Right lung (tissue), 10 donors: ENCODE data around the gene NDUFAF2. TPM values are rescaled to one million over a fixed set of nuclear protein-coding genes. Genes with fewer than 3 reads are reported as not detected.

Experiments
- DNase-seq, 2 donors: peaks; one replicate each; pipeline ENCODE4 v3.0.0-alpha.2; 2013
- long read RNA-seq, 8 donors: transcript quantifications; one replicate each; lab custom pipeline, GENCODE V29; 2026
- polyA plus RNA-seq, 5 donors: library from polyadenylated mRNA; unstranded; fragments of 120-200 nt; gene quantifications; one replicate each; pipeline versions ENCODE4 v1.2.1 to v1.2.3, GENCODE V29; 2013; ENCODE audit warnings: inconsistent platforms in 1 of 5, low replicate concordance in 1 of 5; ENCODE audit not compliant: insufficient read length in 5 of 5, insufficient read depth in 1 of 5

Gene NDUFAF2, protein sequence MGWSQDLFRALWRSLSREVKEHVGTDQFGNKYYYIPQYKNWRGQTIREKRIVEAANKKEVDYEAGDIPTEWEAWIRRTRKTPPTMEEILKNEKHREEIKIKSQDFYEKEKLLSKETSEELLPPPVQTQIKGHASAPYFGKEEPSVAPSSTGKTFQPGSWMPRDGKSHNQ
- polyA plus RNA-seq, result 10 to 100 TPM; 25.6 to 34.3 (median 32.3) TPM
- long read RNA-seq, donor 1, transcript NDUFAF2-201 (4 exons, 719 nt), result major isoform, 36 of 159 reads
- long read RNA-seq, donor 1, partial matches to known transcripts, result 111 of 159 reads
- long read RNA-seq, donor 1, other reads (novel, unspliced or antisense), result 11 of 159 reads
- long read RNA-seq, donor 2, transcript NDUFAF2-201 (4 exons, 719 nt), result major isoform, 14 of 15 reads
- long read RNA-seq, donor 2, partial matches to known transcripts, result 0 of 15 reads
- long read RNA-seq, donor 2, other reads (novel, unspliced or antisense), result 0 of 15 reads
- long read RNA-seq, donor 3, transcript NDUFAF2-201 (4 exons, 719 nt), result major isoform, 30 of 31 reads
- long read RNA-seq, donor 3, partial matches to known transcripts, result 0 of 31 reads
- long read RNA-seq, donor 3, other reads (novel, unspliced or antisense), result 0 of 31 reads
- long read RNA-seq, donor 4, transcript NDUFAF2-201 (4 exons, 719 nt), result major isoform, 17 of 19 reads
- long read RNA-seq, donor 4, partial matches to known transcripts, result 0 of 19 reads
- long read RNA-seq, donor 4, other reads (novel, unspliced or antisense), result 0 of 19 reads
- long read RNA-seq, donor 5, transcript NDUFAF2-201 (4 exons, 719 nt), result major isoform, 33 of 40 reads
- long read RNA-seq, donor 5, partial matches to known transcripts, result 0 of 40 reads
- long read RNA-seq, donor 5, other reads (novel, unspliced or antisense), result 5 of 40 reads
- long read RNA-seq, donor 6, transcript NDUFAF2-201 (4 exons, 719 nt), result major isoform, 37 of 43 reads
- long read RNA-seq, donor 6, partial matches to known transcripts, result 5 of 43 reads
- long read RNA-seq, donor 6, other reads (novel, unspliced or antisense), result 0 of 43 reads
- long read RNA-seq, donor 7, transcript NDUFAF2-201 (4 exons, 719 nt), result major isoform, 15 of 110 reads
- long read RNA-seq, donor 7, partial matches to known transcripts, result 0 of 110 reads
- long read RNA-seq, donor 7, other reads (novel, unspliced or antisense), result 95 of 110 reads
- long read RNA-seq, donor 8, transcript NDUFAF2-201 (4 exons, 719 nt), result major isoform, 12 of 12 reads
- long read RNA-seq, donor 8, partial matches to known transcripts, result 0 of 12 reads
- long read RNA-seq, donor 8, other reads (novel, unspliced or antisense), result 0 of 12 reads

- DNase-seq, result peak; percentile 89 to 92
Measured at GRCh38 chr5:60944904-60945812, at the start of gene NDUFAF2, which contains the start of gene ERCC8. NDUFAF2 (plus strand) TSS chr5:60945205; CDS start chr5:60945256, 51 bp downstream. ERCC8 (minus strand) TSS chr5:60945070; CDS start chr5:60945008, 62 bp downstream.

GRCh38 chr5:60896991-60897390 lies 48.0 kb upstream of the NDUFAF2 start:
- no peak for DNase-seq

DNA sequence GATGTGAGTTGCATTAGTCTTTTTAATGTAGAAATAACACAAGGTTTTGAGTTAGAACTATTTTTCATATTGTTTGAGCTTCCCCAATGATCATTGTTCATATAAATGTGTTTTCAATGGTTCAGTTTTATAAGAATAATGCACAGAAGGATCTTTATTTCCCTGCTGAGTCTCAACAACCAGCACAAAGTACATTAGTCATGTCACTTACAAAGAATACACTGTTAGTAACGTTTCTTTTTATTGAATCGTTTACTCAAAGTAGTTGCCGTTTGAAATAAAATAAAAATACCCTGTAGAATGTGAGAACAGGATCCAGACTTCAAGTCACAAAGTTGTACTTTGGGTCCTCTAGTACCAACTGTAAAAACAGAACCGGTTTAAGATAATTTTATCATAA lies 41.6 kb upstream of the NDUFAF2 start:
- DNase-seq, result no peak

DNA sequence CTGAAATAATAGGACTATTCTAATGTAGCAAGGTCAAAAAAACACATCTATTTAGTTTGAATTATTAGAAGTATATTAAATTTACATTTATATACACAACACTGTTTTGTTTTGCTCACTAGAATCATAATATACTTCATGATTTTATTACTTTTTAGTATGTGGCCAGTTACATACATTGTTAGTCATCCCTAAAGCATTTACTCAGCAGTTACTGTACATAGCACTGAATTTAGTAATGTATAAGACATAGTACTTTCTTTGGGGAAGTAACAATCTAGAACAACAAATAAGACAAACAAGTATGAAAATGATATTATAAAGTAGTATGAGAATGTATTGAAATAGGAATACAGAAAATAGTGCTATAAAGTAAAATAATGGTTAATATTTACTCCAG lies 28.4 kb upstream of the NDUFAF2 start:
- no peak for DNase-seq

GRCh38 chr5:60918466-60918865 lies 26.5 kb upstream of the NDUFAF2 start:
- no peak for DNase-seq

DNA sequence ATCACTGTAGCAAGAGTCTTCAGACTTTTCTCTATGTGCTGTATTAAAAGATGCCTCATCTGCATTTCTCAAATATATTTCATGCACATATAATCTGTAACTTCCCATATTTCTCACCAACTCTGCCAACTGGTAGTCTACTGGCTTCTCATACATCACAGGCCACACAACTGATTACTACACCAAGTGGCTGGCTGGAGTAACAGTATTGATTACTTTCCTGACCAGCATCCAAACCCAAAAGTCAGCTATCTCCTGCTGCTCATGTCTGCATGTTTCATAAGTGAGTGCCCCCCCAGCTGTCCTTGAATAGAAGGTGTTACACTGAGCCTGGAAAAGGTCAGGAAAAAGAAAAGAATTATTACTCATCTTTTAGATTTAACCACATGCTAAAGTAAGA lies 17.6 kb upstream of the NDUFAF2 start:
- DNase-seq, result no peak

GRCh38 chr5:60929024-60929423 lies 16.0 kb upstream of the NDUFAF2 start:
- no peak for DNase-seq

- DNase-seq, result no peak
Measured at GRCh38 chr5:60943624-60944023, 1.4 kb upstream of the NDUFAF2 start.

GRCh38 chr5:60945813-60946187 lies 795 bp downstream of the NDUFAF2 start:
- peak in 1 of 2 donors; percentile 47 for DNase-seq

DNA sequence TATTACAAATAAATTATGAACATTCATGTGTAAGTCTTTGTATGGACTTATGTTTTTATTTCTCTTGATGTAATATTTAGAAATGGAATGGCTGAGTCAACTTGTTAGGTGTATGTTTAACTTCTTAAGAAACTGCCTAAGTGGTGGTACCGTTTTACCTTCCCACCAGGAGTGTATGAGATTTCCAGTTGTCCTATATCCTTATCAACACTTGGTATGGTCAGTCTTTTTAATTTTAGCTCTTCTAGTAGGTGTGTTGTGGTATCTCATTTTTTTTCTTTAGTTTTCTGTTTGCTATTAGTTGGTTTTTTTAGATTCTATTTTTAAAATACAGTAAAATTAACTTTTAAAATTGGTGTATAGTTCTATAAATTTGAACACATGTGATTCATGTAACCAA lies 3.7 kb downstream of the NDUFAF2 start:
- DNase-seq, result no peak

DNA sequence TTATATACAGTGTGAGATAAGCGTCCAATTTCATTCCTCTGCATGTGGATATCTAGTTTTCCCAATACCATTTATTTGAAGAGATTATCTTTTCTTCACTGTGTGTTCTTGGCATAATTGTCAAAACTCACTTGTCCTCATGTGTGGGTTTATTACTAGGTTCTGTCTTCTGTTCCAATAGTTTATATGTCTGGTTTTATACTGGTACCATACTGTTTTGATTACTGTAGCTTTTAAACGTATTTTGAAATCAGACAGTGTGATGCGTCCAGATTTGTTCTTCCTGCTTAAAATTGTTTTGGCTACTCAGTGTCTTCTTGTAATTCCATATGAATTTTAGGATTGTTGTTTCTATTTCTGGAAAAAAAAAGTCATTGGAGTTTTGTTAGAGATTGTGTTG lies 10.2 kb downstream of the NDUFAF2 start:
- no peak for DNase-seq

DNA sequence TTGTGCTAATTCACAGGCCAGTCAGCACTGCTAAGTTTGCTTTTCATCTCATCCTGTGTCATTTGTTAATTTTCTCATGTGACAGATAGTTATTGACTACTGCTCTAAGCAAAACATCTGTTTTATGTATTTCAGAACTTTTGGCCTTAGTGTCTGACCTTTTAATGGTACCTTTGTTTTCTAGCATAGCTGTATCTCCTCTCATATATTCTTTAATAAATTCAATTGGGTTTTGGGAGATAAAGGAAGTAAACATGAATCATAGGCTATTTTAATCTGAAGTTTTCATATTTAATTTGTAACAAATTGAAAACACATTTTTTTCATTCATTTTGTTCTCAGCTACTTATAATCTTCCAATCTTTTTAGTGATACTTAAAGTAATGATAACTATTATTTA lies 13.1 kb downstream of the NDUFAF2 start:
- DNase-seq, result no peak

DNA sequence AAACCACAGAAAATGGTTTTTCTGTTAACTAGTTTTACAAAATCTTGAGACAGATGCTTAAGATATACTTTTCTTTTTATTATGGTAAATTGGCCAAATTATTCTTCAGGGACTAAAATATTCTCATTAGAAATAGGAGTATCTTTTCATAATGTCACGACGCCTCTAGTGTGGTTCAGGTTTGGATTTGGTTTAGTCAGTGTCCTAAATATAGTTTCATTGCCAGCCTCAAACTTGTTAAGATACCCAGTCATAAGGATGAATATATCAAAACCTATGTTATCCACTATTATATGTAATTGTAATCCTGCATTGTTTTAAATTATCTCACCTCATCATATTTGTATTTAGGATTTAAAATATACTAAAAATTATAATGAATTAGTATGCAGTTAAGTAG lies 13.7 kb downstream of the NDUFAF2 start:
- DNase-seq, result no peak

DNA sequence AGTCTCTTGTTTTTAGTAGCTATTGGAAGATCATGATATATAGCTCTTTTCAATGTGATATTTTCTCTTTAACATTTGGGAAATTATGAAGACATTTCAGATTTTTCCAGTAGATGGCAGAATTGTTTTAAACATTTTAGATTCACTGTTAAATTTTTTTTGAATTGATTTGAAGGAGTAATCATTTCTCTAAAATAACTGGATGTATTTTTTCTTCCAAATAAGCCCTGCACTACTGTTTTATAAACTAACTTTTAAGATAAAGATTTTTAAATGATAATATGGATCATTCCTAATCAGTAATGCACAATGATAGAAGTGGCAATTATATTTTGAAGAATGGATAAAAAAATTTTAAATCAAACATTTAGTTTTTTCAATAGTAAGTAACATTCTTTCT lies 14.2 kb downstream of the NDUFAF2 start:
- DNase-seq, result peak in 1 of 2 donors; percentile 23

- no peak for DNase-seq
Measured at GRCh38 chr5:60960591-60960990, 15.6 kb downstream of the NDUFAF2 start.

DNA sequence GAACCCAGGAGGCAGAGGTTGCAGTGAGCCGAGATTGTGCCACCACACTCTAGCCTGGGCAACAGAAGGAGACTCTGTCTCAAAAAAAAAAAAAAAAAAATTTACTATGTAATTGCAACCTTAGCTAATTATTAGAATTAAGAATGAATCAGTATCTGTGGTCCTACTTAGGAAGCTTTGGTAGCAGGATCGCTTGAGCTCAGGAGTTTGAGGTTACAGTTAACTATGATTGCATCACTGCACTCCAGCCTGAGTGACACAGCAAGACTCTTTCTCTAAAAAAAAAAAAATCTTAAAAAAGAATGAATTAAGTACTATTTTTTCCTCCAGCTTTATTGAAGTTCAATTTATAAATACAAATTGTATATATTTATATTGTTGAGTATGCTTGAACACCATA lies 16.7 kb downstream of the NDUFAF2 start:
- DNase-seq, result no peak

- DNase-seq, result no peak
Measured at GRCh38 chr5:60972231-60972630, 27.2 kb downstream of the NDUFAF2 start.

DNA sequence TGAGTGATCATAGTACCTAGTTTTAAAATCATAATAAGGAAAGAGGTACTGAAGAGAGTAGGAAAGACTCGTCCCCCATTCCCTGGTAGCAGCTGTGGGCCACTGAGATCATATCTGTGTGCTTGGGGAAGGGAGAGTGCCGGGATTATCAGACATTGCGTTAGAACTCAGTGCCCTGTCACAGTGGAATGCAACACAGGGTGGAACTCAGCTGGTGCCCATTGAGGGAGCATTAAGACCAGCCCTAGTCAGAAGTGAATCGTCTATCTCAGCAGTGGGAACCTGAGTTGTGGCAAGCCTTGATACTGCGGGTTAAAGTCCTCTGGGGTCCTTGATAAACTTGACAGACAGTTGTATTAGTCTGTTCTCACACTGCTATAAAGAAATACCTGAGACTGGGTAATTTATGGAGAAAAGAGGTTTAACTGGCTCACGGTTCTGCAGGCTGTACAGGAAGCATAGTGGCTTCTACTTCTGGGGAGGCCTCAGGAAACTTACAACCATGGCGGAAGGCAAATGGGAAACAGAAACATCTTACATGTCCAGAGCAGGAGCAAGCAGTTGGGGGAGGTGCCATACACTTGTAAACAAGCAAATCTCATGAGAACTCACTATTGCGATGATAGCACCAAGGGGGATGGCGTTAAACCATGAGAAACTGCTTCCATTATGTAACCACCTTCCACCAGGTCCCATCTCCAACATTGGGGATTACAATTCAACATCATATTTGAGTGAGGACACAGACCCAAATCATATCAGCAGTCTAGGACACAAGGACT lies 33.1 kb downstream of the NDUFAF2 start:
- no peak for DNase-seq

GRCh38 chr5:60978968-60979367 lies 34.0 kb downstream of the NDUFAF2 start:
- DNase-seq, result no peak

DNA sequence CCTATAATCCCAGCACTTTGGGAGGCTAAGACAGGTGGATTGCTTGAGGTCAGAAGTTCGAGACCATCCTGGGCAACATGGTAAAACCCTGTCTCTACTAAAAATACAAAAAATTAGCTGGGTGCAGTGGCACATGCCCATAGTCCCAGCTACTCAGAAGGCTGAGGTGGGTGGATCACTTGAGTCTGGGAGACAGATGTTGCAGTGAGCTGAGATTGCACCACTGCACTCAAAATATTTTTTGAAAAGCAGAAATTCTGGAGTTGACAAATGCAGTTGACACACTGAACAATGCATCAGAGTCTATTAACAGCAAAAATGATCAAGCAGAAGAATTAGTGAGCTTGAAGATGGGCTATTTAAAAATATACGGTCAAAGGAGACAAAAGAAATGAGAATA lies 35.5 kb downstream of the NDUFAF2 start:
- DNase-seq, result no peak
